H1 (cell line): ENCODE results near the gene SMG9. TPM values are rescaled to one million over a fixed set of nuclear protein-coding genes. Genes with fewer than 3 reads are reported as not detected.

Experiments used
- CEBPB ChIP-seq: IDR thresholded peaks from 2 replicates; pipeline ENCODE4 v1.6.1; 2012; ENCODE audit warnings: low read depth, low read length
- CHD2 ChIP-seq: IDR thresholded peaks from 2 replicates; pipeline ENCODE4 v1.6.1; 2012; ENCODE audit warnings: low read length, improper control_type of control experiment
- HDAC2 ChIP-seq, 2 experiments: fragments of 300-600 bp in 1 of 2; sonication (generic) in 1 of 2; IDR thresholded peaks; 2 replicates each; pipeline ENCODE4 v1.6.1; 2011 to 2012; ENCODE audit warnings: low read depth in 2 of 2, low read length in 2 of 2, mild to moderate bottlenecking in 2 of 2, moderate library complexity in 2 of 2, borderline replicate concordance in 1 of 2, inconsistent platforms in 1 of 2
- polyA plus RNA-seq, 7 experiments: library from polyadenylated mRNA; depleted of rRNA in 3 of 7; stranded (reverse) in 5 of 7; unstranded in 2 of 7; fragments of >200 nt in 5 of 7; fragments of 200-250 nt in 2 of 7; gene quantifications; 1 replicate in 5 of 7; 2 replicates in 1 of 7; 4 replicates in 1 of 7; pipeline versions ENCODE4 v1.2.1 to v1.2.3, GENCODE V29; 2011 to 2013; ENCODE audit warnings: missing spikeins in 2 of 7, mixed read lengths in 2 of 7
- total RNA-seq: library from RNA; stranded (reverse); fragmentation: NEBNext Ultra II Directional; extraction: Animal tissue kit (Norgen Biotek cat#: 25700); gene quantifications from 2 replicates; pipeline ENCODE4 v1.2.1, GENCODE V29; 2021
- TF ChIP-seq, protein P1 (sequence below): fragments of 300-600 bp; sonication (generic); IDR thresholded peaks from 2 replicates; pipeline ENCODE4 v1.7.1; 2012; ENCODE audit warnings: low read length, moderate library complexity, mild to moderate bottlenecking, inconsistent platforms; ENCODE audit not compliant: insufficient replicate concordance

Gene SMG9
- total and polyA plus RNA-seq, 2 of the 8 experiments (the other 6 are each of a cell fraction or from before 2014, with no cell fraction given), result 20.4 to 28.7 TPM

DNA sequence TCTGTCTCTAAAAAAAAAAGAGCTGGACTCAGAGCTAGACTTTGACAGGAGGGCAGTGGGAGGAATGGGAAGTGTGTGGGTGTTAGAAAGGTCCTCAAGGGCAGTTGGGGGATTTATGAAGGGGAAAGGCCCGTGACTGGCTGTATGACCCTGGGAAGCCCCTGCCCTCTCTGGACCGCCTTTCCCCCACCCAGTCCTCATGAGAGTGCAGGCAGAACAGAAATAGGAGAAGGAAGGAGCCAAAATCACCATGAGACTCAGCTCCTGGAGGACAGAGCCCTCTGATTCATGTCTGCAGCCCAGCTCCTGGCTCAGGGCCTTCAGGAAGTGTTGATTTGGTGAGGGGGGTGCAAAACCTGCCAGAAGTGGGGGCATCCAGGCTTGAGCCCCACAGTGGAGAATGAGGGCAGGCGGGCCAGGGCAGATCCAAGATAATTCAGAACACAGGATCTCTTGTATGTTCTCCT is 8.7 kb upstream of the SMG9 start (continued):
- TF ChIP-seq, protein P1, sequence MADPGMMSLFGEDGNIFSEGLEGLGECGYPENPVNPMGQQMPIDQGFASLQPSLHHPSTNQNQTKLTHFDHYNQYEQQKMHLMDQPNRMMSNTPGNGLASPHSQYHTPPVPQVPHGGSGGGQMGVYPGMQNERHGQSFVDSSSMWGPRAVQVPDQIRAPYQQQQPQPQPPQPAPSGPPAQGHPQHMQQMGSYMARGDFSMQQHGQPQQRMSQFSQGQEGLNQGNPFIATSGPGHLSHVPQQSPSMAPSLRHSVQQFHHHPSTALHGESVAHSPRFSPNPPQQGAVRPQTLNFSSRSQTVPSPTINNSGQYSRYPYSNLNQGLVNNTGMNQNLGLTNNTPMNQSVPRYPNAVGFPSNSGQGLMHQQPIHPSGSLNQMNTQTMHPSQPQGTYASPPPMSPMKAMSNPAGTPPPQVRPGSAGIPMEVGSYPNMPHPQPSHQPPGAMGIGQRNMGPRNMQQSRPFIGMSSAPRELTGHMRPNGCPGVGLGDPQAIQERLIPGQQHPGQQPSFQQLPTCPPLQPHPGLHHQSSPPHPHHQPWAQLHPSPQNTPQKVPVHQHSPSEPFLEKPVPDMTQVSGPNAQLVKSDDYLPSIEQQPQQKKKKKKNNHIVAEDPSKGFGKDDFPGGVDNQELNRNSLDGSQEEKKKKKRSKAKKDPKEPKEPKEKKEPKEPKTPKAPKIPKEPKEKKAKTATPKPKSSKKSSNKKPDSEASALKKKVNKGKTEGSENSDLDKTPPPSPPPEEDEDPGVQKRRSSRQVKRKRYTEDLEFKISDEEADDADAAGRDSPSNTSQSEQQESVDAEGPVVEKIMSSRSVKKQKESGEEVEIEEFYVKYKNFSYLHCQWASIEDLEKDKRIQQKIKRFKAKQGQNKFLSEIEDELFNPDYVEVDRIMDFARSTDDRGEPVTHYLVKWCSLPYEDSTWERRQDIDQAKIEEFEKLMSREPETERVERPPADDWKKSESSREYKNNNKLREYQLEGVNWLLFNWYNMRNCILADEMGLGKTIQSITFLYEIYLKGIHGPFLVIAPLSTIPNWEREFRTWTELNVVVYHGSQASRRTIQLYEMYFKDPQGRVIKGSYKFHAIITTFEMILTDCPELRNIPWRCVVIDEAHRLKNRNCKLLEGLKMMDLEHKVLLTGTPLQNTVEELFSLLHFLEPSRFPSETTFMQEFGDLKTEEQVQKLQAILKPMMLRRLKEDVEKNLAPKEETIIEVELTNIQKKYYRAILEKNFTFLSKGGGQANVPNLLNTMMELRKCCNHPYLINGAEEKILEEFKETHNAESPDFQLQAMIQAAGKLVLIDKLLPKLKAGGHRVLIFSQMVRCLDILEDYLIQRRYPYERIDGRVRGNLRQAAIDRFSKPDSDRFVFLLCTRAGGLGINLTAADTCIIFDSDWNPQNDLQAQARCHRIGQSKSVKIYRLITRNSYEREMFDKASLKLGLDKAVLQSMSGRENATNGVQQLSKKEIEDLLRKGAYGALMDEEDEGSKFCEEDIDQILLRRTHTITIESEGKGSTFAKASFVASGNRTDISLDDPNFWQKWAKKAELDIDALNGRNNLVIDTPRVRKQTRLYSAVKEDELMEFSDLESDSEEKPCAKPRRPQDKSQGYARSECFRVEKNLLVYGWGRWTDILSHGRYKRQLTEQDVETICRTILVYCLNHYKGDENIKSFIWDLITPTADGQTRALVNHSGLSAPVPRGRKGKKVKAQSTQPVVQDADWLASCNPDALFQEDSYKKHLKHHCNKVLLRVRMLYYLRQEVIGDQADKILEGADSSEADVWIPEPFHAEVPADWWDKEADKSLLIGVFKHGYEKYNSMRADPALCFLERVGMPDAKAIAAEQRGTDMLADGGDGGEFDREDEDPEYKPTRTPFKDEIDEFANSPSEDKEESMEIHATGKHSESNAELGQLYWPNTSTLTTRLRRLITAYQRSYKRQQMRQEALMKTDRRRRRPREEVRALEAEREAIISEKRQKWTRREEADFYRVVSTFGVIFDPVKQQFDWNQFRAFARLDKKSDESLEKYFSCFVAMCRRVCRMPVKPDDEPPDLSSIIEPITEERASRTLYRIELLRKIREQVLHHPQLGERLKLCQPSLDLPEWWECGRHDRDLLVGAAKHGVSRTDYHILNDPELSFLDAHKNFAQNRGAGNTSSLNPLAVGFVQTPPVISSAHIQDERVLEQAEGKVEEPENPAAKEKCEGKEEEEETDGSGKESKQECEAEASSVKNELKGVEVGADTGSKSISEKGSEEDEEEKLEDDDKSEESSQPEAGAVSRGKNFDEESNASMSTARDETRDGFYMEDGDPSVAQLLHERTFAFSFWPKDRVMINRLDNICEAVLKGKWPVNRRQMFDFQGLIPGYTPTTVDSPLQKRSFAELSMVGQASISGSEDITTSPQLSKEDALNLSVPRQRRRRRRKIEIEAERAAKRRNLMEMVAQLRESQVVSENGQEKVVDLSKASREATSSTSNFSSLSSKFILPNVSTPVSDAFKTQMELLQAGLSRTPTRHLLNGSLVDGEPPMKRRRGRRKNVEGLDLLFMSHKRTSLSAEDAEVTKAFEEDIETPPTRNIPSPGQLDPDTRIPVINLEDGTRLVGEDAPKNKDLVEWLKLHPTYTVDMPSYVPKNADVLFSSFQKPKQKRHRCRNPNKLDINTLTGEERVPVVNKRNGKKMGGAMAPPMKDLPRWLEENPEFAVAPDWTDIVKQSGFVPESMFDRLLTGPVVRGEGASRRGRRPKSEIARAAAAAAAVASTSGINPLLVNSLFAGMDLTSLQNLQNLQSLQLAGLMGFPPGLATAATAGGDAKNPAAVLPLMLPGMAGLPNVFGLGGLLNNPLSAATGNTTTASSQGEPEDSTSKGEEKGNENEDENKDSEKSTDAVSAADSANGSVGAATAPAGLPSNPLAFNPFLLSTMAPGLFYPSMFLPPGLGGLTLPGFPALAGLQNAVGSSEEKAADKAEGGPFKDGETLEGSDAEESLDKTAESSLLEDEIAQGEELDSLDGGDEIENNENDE, result no peak
- no peak for TF ChIP-seq CHD2
- TF ChIP-seq HDAC2 (IDR thresholded peaks at IDR 0.05; ENCODE audit: borderline replicate concordance in 1 of 2, low read depth in 2 of 2, low read length in 2 of 2), result no peak
- TF ChIP-seq CEBPB, result no peak
